ENCODE measurements around the gene TADA2B. TPM values are rescaled to one million over a fixed set of nuclear protein-coding genes. Genes with fewer than 3 reads are reported as not detected.

Gene TADA2B
- total and polyA plus RNA-seq, 10 of the 15 experiments (the other 5 are each of a cell fraction or from before 2014, with no cell fraction given) = 0.66 to 12.0 (median 5.6) TPM

DNA sequence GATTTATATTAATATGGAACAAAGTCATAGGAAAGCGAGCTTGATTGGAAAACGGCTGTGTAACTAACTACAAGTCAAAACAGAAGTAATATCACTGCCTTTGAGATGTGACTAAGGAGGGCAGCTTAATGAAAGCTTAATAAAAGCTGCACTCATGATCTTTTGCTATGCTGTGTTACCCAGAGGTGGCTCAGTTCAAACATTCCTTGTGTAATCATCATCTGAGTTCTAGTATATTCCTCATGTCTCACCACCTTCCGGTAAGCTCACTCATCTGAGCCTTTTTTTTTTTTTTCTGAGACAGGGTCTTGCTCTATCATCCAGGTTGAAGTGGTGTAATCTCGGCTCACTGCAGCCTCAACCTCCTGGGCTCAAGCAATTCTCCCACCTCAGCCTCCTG, 19.6 kb downstream of the TADA2B start:
- ChIA-PET SMC1A (ENCODE audit: uncharacterized antibody, unreplicated experiment) (interaction anchor here (0.8 to 1.6 kb wide), 2 partner anchors 8 to 343 kb away, joined by 3 to 5 read pairs; no protein-coding TSS in a partner anchor), RAD21 (ENCODE audit: unreplicated experiment) (interaction anchor here (0.7 kb wide), 1 partner anchor 295 kb away, joined by 6 read pairs; no protein-coding TSS in a partner anchor), CTCF (interaction anchor here (0.7 to 11.2 kb wide), 3 partner anchors 8 to 20 kb away, joined by 3 to 210 read pairs (median 4); partner anchors contain the start of gene TADA2B), POLR2A (interaction anchor here (0.7 to 1.4 kb wide), 3 partner anchors 8 to 389 kb away, joined by 3 to 6 read pairs (median 5); no protein-coding TSS in a partner anchor)
- no peak for TF ChIP-seq TCF12 (IDR thresholded peaks at IDR 0.05; ENCODE audit: low read depth, low read length)
- TF ChIP-seq HDAC6 (IDR thresholded peaks at IDR 0.05; ENCODE audit: unreplicated experiment) = no peak
- TF ChIP-seq IKZF1 (conservative IDR thresholded peaks at IDR 0.05) = no peak
- no peak for TF ChIP-seq KDM1A (IDR thresholded peaks at IDR 0.05; ENCODE audit: borderline replicate concordance)
- TF ChIP-seq SIX5 (IDR thresholded peaks at IDR 0.05; ENCODE audit: low read depth, low read length, severe bottlenecking) = no peak
- ATAC-seq (no peak), FAIRE-seq (no peak), DNase-seq (ENCODE audit: low read depth, low spot score) (no peak)
- no peak overlapping the region for H3K4me3 ChIP-seq
- intact Hi-C loops (cut with micrococcal nuclease; ENCODE audit: unreplicated experiment) (no loop called here), in situ Hi-C loops (cut with MboI) (no loop called here)
- WGBS (ENCODE audit: insufficient coverage, insufficient replicate concordance, low lambda C conversion rate, missing lambda C conversion rate) = 98% methylated on average over 3 of the region's 4 CpGs
- peaks cover 7% of the 10 kb centered on the region; the same call in 1 of the 2 replicates for H4K20me1 ChIP-seq (ENCODE audit: control insufficient read depth, insufficient read depth)
- H3K27me3 ChIP-seq (replicated peaks in 1 of 2; ENCODE audit: control insufficient read depth in 2 of 2, insufficient read depth in 2 of 2, low read length in 1 of 2) = no peaks in the 10 kb centered on the region
- H3K36me3 ChIP-seq (ENCODE audit: control insufficient read depth in 2 of 2, insufficient read depth in 2 of 2, low read length in 1 of 2) = peaks cover 13 to 32% of the 10 kb centered on the region in 2 experiments
- H3K9ac ChIP-seq (ENCODE audit: control insufficient read depth, insufficient read depth, low read length) = no peak overlapping the region
- H3K4me1 ChIP-seq (ENCODE audit: control insufficient read depth, insufficient read depth, low read length) = peaks cover 18% of the 10 kb centered on the region
- no TSS peak for BruUV-seq (replicated peaks)
- no peak overlapping the region for H2AFZ ChIP-seq (ENCODE audit: control insufficient read depth, low read depth, low read length)
- no peaks in the 10 kb centered on the region for H3K9me3 ChIP-seq (replicated peaks; ENCODE audit: control insufficient read depth, insufficient read depth, low read length)
- H3K79me2 ChIP-seq (ENCODE audit: control insufficient read depth, insufficient read depth, low read length) = peaks cover 37% of the 10 kb centered on the region
- H3K4me2 ChIP-seq (ENCODE audit: control insufficient read depth, insufficient read depth) = no peak overlapping the region
- H3K27ac ChIP-seq (ENCODE audit: control insufficient read depth, insufficient read depth) = no peak overlapping the region

GRCh38 chr4:7063362-7063761, 20.2 kb downstream of the TADA2B start:
- ATAC-seq (no peak), DNase-seq (ENCODE audit: low read depth, low spot score) (no peak), FAIRE-seq (no peak)
- peaks cover 13 to 32% of the 10 kb centered on the region in 2 experiments for H3K36me3 ChIP-seq (ENCODE audit: control insufficient read depth in 2 of 2, insufficient read depth in 2 of 2, low read length in 1 of 2)
- H2AFZ ChIP-seq (ENCODE audit: control insufficient read depth, low read depth, low read length) = no peak overlapping the region
- no peak overlapping the region for H3K27ac ChIP-seq (ENCODE audit: control insufficient read depth, insufficient read depth)
- in situ Hi-C loops (cut with MboI) = no loop called here
- ChIA-PET POLR2A (interaction anchor here (1.4 kb wide), 1 partner anchor 18 kb away, joined by 6 read pairs; no protein-coding TSS in a partner anchor), CTCF (interaction anchor here (11.2 kb wide), 1 partner anchor 19 kb away, joined by 210 read pairs; the partner anchor contains the start of gene TADA2B), SMC1A (ENCODE audit: uncharacterized antibody, unreplicated experiment) (interaction anchor here (0.8 kb wide), 1 partner anchor 344 kb away, joined by 3 read pairs; no protein-coding TSS in a partner anchor), RAD21 (ENCODE audit: unreplicated experiment) (no interaction called here)
- no peak overlapping the region for H3K9ac ChIP-seq (ENCODE audit: control insufficient read depth, insufficient read depth, low read length)
- intact Hi-C loops (cut with micrococcal nuclease; ENCODE audit: unreplicated experiment) = no loop called here
- no peak overlapping the region for H3K4me2 ChIP-seq (ENCODE audit: control insufficient read depth, insufficient read depth)
- peaks cover 7% of the 10 kb centered on the region; the same call in 1 of the 2 replicates for H4K20me1 ChIP-seq (ENCODE audit: control insufficient read depth, insufficient read depth)
- peaks cover 38% of the 10 kb centered on the region for H3K79me2 ChIP-seq (ENCODE audit: control insufficient read depth, insufficient read depth, low read length)
- no peaks in the 10 kb centered on the region for H3K9me3 ChIP-seq (replicated peaks; ENCODE audit: control insufficient read depth, insufficient read depth, low read length)
- H3K27me3 ChIP-seq (replicated peaks in 1 of 2; ENCODE audit: control insufficient read depth in 2 of 2, insufficient read depth in 2 of 2, low read length in 1 of 2) = no peaks in the 10 kb centered on the region
- TF ChIP-seq HDAC6 (IDR thresholded peaks at IDR 0.05; ENCODE audit: unreplicated experiment) = no peak
- TF ChIP-seq ZNF24 (IDR thresholded peaks at IDR 0.05) = no peak
- TF ChIP-seq BACH1 (IDR thresholded peaks at IDR 0.05; ENCODE audit: borderline replicate concordance) = no peak
- no peak for TF ChIP-seq GATAD2B (conservative IDR thresholded peaks at IDR 0.05; ENCODE audit: low read depth)
- TF ChIP-seq KDM1A (IDR thresholded peaks at IDR 0.05; ENCODE audit: borderline replicate concordance) = no peak
- TF ChIP-seq FOS (IDR thresholded peaks at IDR 0.05; ENCODE audit: borderline replicate concordance, extremely low read depth, insufficient read length) = no peak
- no peak for TF ChIP-seq CHD4 (IDR thresholded peaks at IDR 0.05)
- TF ChIP-seq USF2 (IDR thresholded peaks at IDR 0.05; ENCODE audit: borderline replicate concordance, low read depth, low read length) = no peak
- BruUV-seq (replicated peaks) = TSS peak; percentile 2
- H3K4me3 ChIP-seq = no peak overlapping the region
- peaks cover 13% of the 10 kb centered on the region for H3K4me1 ChIP-seq (ENCODE audit: control insufficient read depth, insufficient read depth, low read length)
- 85% methylated on average over 4 of the region's 4 CpGs for WGBS (ENCODE audit: insufficient coverage, insufficient replicate concordance, low lambda C conversion rate, missing lambda C conversion rate)

Measured in GM12878 (cell line).